HCT116 (cell line): ENCODE measurements around the gene ENPEP. TPM values are rescaled to one million over a fixed set of nuclear protein-coding genes. Genes with fewer than 3 reads are reported as not detected.
A peak's percentile ranks its signal among the peaks of the same experiment; 100 is the strongest.

Experiments
- ATAC-seq: fragments of 200-7000 bp; cut with Tn5 transposase; 2 replicates; pipeline ENCODE4 v1.9.1; 2020; ENCODE audit warnings: mild to moderate bottlenecking, moderate library complexity
- BruUV-seq: library from RNA; stranded (reverse); fragments of 400-500 nt; replicated peaks from 2 replicates; lab custom pipeline; 2021; lab: Mats Ljungman, UMichigan
- CTCF ChIA-PET: fragments of 300-600 bp; sonication (Branson Sonifier 250); formaldehyde crosslinking; loops from one replicate; lab custom pipeline; 2021; ENCODE audit warnings: antibody characterized with exemption; lab: Charles Lee
- POLR2A ChIA-PET: fragments of 300-600, 350-600 bp; sonication (Branson Sonifier 250); formaldehyde crosslinking; loops from one replicate; lab custom pipeline; 2021; ENCODE audit warnings: antibody characterized with exemption; lab: Charles Lee
- RAD21 ChIA-PET, 2 experiments: fragments of 300-600 bp; sonication (Branson Sonifier 250); formaldehyde crosslinking; loops; one replicate each; lab custom pipeline; 2023; ENCODE audit warnings: low total read pairs in 2 of 2; ENCODE audit not compliant: uncharacterized antibody in 2 of 2, unreplicated experiment in 2 of 2, low non-redundant PET in 1 of 2; lab: Charles Lee
- DNase-seq: peaks from one replicate; pipeline ENCODE4 v3.0.0-alpha.2; 2010; ENCODE audit warnings: low read depth, low spot score
- H2AFZ ChIP-seq: fragments of 200-600 bp; shearing (Covaris generic), sonication (generic); 2 replicates; pipeline ENCODE4 v1.6.1; 2017; ENCODE audit warnings: low read depth, mixed run types, mixed read lengths, antibody characterized with exemption, low read length; ENCODE audit not compliant: poor library complexity, severe bottlenecking
- H3K27ac ChIP-seq: 2 replicates; pipeline ENCODE4 v1.5.1; 2012; ENCODE audit warnings: low read depth, low read length
- H3K27me3 ChIP-seq: fragments of 200-600 bp; sonication (generic); 2 replicates; pipeline ENCODE4 v1.6.1; 2016; ENCODE audit warnings: mixed run types, low read length, mixed read lengths; ENCODE audit not compliant: insufficient read depth
- H3K36me3 ChIP-seq, 2 experiments: fragments of 200-500 bp in 1 of 2; fragments of 200-600 bp in 1 of 2; sonication (Bioruptor generic) in 1 of 2; sonication (generic) in 1 of 2; 2 replicates each; pipeline versions ENCODE4 v1.5.1 to v1.6.1; 2014 to 2016; ENCODE audit warnings: low read length in 2 of 2, inconsistent platforms in 1 of 2, mixed read lengths in 1 of 2, mixed run types in 1 of 2; ENCODE audit not compliant: insufficient read depth in 2 of 2, control insufficient read depth in 1 of 2
- H3K4me1 ChIP-seq, 2 experiments: fragments of 200-600 bp in 1 of 2; sonication (generic) in 1 of 2; 2 replicates each; pipeline versions ENCODE4 v1.5.1 to v1.6.1; 2012 to 2017; ENCODE audit warnings: low read length in 2 of 2, inconsistent platforms in 1 of 2, mild to moderate bottlenecking in 1 of 2, mixed read lengths in 1 of 2, mixed run types in 1 of 2, moderate library complexity in 1 of 2; ENCODE audit not compliant: insufficient read depth in 2 of 2, control insufficient read depth in 1 of 2
- H3K4me2 ChIP-seq: fragments of 200-600 bp; sonication (generic); 2 replicates; pipeline ENCODE4 v1.6.1; 2017; ENCODE audit warnings: mixed run types, low read length, mixed read lengths
- H3K4me3 ChIP-seq, 2 experiments: fragments of 200-600 bp in 1 of 2; sonication (generic) in 1 of 2; replicated peaks in 1 of 2; 2 replicates each; pipeline ENCODE4 v1.5.1; 2011 to 2016; ENCODE audit warnings: low read length in 2 of 2, control low read depth in 1 of 2, low read depth in 1 of 2, mild to moderate bottlenecking in 1 of 2, mixed read lengths in 1 of 2, mixed run types in 1 of 2
- H3K79me2 ChIP-seq: fragments of 200-600 bp; sonication (generic); 2 replicates; pipeline ENCODE4 v1.6.1; 2017; ENCODE audit warnings: mild to moderate bottlenecking, mixed run types, low read length, moderate library complexity, mixed read lengths; ENCODE audit not compliant: insufficient read depth
- H3K9ac ChIP-seq: fragments of 200-600 bp; sonication (generic); 2 replicates; pipeline ENCODE4 v1.6.1; 2016; ENCODE audit warnings: low read length, mixed read lengths
- H3K9me2 ChIP-seq: fragments of 200-600 bp; sonication (generic), shearing (Covaris generic); 2 replicates; pipeline ENCODE4 v1.6.1; 2017; ENCODE audit warnings: mixed run types, mild to moderate bottlenecking, moderate library complexity; ENCODE audit not compliant: insufficient read depth
- H3K9me3 ChIP-seq, 2 experiments: fragments of 200-500 bp in 1 of 2; fragments of 200-600 bp in 1 of 2; sonication (Bioruptor generic) in 1 of 2; sonication (generic) in 1 of 2; 2 replicates each; pipeline ENCODE4 v1.6.1; 2014 to 2017; ENCODE audit warnings: low read length in 2 of 2, mixed read lengths in 2 of 2, inconsistent platforms in 1 of 2, low read depth in 1 of 2, mild to moderate bottlenecking in 1 of 2, mixed run types in 1 of 2, moderate library complexity in 1 of 2; ENCODE audit not compliant: control insufficient read depth in 1 of 2, insufficient read depth in 1 of 2
- H4K20me1 ChIP-seq: fragments of 200-600 bp; sonication (generic), shearing (Covaris generic); 2 replicates; pipeline ENCODE4 v1.6.1; 2017; ENCODE audit warnings: mixed run types, mild to moderate bottlenecking, moderate library complexity; ENCODE audit not compliant: insufficient read depth
- CTCF ChIP-seq, 3 experiments: fragments of 200-600 bp in 1 of 3; sonication (generic) in 1 of 3; IDR thresholded peaks in 2 of 3; conservative IDR thresholded peaks in 1 of 3; 2 replicates each; pipeline ENCODE4 v1.5.1; 2012 to 2017; ENCODE audit warnings: low read depth in 2 of 3, low read length in 2 of 3, antibody characterized with exemption in 1 of 3, borderline replicate concordance in 1 of 3, control low read depth in 1 of 3, mild to moderate bottlenecking in 1 of 3, mixed read lengths in 1 of 3, mixed run types in 1 of 3, moderate library complexity in 1 of 3; ENCODE audit not compliant: insufficient read depth in 1 of 3
- EZH2 ChIP-seq: fragments of 200-600 bp; sonication (generic); IDR thresholded peaks from 2 replicates; pipeline ENCODE4 v1.6.1; 2017; ENCODE audit warnings: antibody characterized with exemption, mixed run types
- JUND ChIP-seq: IDR thresholded peaks from 2 replicates; pipeline ENCODE4 v1.6.1; 2012
- RAD21 ChIP-seq: IDR thresholded peaks from 2 replicates; pipeline ENCODE4 v1.6.1; 2012; ENCODE audit warnings: low read depth, mild to moderate bottlenecking
- SRF ChIP-seq: IDR thresholded peaks from 2 replicates; pipeline ENCODE4 v1.6.1; 2012; ENCODE audit warnings: low read depth
- ZBTB33 ChIP-seq: IDR thresholded peaks from 2 replicates; pipeline ENCODE4 v1.6.1; 2011; ENCODE audit warnings: mild to moderate bottlenecking, low read length, moderate library complexity; ENCODE audit not compliant: insufficient replicate concordance; ENCODE audit errors: extremely low read depth
- intact Hi-C: fragments of 100-400 bp; cut with micrococcal nuclease; formaldehyde crosslinking; loops from 2 replicates; pipeline ENCODE4 v1.10.0; 2022
- total RNA-seq: library from RNA; stranded (reverse); gene quantifications from one replicate; pipeline ENCODE4 v1.2.1, GENCODE V29; 2021; ENCODE audit not compliant: unreplicated experiment

ENPEP gene
- total RNA-seq, 1 experiment from 2014 or later = 4.5 TPM

GRCh38 chr4:110505440-110505839 lies 29.5 kb downstream of the ENPEP start (continued):
- no peak for TF ChIP-seq ZBTB33
- TF ChIP-seq EZH2 = no peak
- TF ChIP-seq SRF = no peak
- TF ChIP-seq JUND = no peak

- BruUV-seq = no TSS peak
- Histone ChIP-seq H3K36me3 (no peaks in the 10 kb centered on the region), H3K79me2 (no peaks in the 10 kb centered on the region), H3K9ac (no peak overlapping the region), H4K20me1 (no peaks in the 10 kb centered on the region), H3K9me3 (no peaks in the 10 kb centered on the region), H3K4me1 (no peaks in the 10 kb centered on the region), H3K27ac (no peak overlapping the region), H3K4me3 (no peak overlapping the region), H3K27me3 (no peaks in the 10 kb centered on the region), H2AFZ (no peak overlapping the region), H3K4me2 (no peak overlapping the region), H3K9me2 (no peaks in the 10 kb centered on the region)
- peak; percentile 61 for ATAC-seq
- peak; percentile 76 for TF ChIP-seq RAD21
- no peak for TF ChIP-seq ZBTB33
- TF ChIP-seq CTCF (IDR thresholded peaks at IDR 0.05 in 2 of 3, conservative IDR thresholded peaks at IDR 0.05 in 1 of 3; ENCODE audit: borderline replicate concordance in 1 of 3, insufficient read depth in 1 of 3, low read depth in 2 of 3, low read length in 2 of 3) = peak; percentile 33 to 74 (median 55); a peak in 4 of 6 replicates
- ChIA-PET POLR2A (interaction anchor here (0.8 kb wide), 1 partner anchor 165 kb away, joined by 3 read pairs; no protein-coding TSS in a partner anchor), RAD21 (interaction anchor here (0.6 to 1.8 kb wide), 4 partner anchors 165 to 510 kb away, joined by 3 to 9 read pairs (median 4); no protein-coding TSS in a partner anchor), CTCF (interaction anchor here (0.7 to 9.1 kb wide), 14 partner anchors 9 to 510 kb away, joined by 3 to 167 read pairs (median 4); partner anchors contain the start of gene ELOVL6)
- no peak for DNase-seq
- intact Hi-C loops = loop anchor here (2.0 kb wide), 2 partner anchors 164 to 194 kb away; no protein-coding TSS in a partner anchor
Observed at GRCh38 chr4:110508827-110509710, 33.1 kb downstream of the ENPEP start.
